GM12875 (cell line): ENCODE data around the gene UAP1.

Experiments
- H3K4me3 ChIP-seq: one replicate; pipeline ENCODE4 v1.5.1; 2011; ENCODE audit warnings: low read depth, low read length, control low read depth
- CTCF ChIP-seq: IDR thresholded peaks from 2 replicates; pipeline ENCODE4 v1.5.1; 2011; ENCODE audit warnings: low read depth, mild to moderate bottlenecking, control low read depth, inconsistent platforms, low read length, moderate library complexity, borderline replicate concordance; ENCODE audit not compliant: insufficient read depth

The UAP1 gene

GRCh38 chr1:162552684-162553252, 8.8 kb upstream of the UAP1 start:
- no peak overlapping the region for H3K4me3 ChIP-seq
- TF ChIP-seq CTCF: no peak

GRCh38 chr1:162554258-162554657, 7.3 kb upstream of the UAP1 start:
- no peak for TF ChIP-seq CTCF
- no peak overlapping the region for H3K4me3 ChIP-seq

GRCh38 chr1:162557536-162557935, 4.0 kb upstream of the UAP1 start:
- TF ChIP-seq CTCF: no peak
- no peak overlapping the region for H3K4me3 ChIP-seq

GRCh38 chr1:162560303-162561036, 1.1 kb upstream of the UAP1 start:
- H3K4me3 ChIP-seq: peak overlapping the region; percentile 94
- TF ChIP-seq CTCF: no peak

- no peak for TF ChIP-seq CTCF
- H3K4me3 ChIP-seq: peak overlapping the region; percentile 94
Observed at GRCh38 chr1:162561037-162561615, 396 bp upstream of the UAP1 start.

DNA sequence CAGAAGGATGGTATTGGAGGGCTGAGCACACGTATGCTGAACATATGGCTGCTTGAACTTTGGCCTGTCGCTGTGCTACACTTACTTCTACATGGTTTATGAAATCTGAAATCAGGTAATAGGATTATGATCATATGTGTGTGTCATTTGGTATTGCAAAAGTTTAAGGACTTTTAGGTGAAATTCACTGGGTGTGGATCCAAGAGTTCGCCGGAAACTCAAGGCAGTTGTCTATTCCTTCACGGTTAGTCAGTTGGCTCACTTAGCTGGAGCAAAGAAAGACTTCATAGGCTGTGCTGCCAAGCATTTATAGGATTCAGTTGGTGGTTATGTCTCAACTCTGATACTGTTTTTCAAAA, 927 bp downstream of the UAP1 start:
- TF ChIP-seq CTCF: no peak

GRCh38 chr1:162564762-162565218, 3.3 kb downstream of the UAP1 start:
- no peak overlapping the region for H3K4me3 ChIP-seq
- TF ChIP-seq CTCF: no peak

More for the DNA sequence above, 927 bp downstream of the UAP1 start:
- H3K4me3 ChIP-seq: peak overlapping the region; percentile 94
